A673 (cell line): ENCODE results near the gene ARFGAP1.

Experiments
- EZH2 ChIP-seq: fragments of 200-600 bp; sonication (generic); IDR thresholded peaks from 2 replicates; pipeline ENCODE4 v1.6.1; 2017; ENCODE audit warnings: borderline replicate concordance, low read depth, mild to moderate bottlenecking, mixed read lengths, antibody characterized with exemption, low read length; ENCODE audit not compliant: poor library complexity, severe bottlenecking
- TF ChIP-seq, protein P1 (sequence below): fragments of 300-800, 200-600 bp; sonication (generic); conservative IDR thresholded peaks from 2 replicates; pipeline ENCODE4 v1.5.1; 2017; ENCODE audit warnings: low read depth, mild to moderate bottlenecking, antibody characterized with exemption, low read length, moderate library complexity, mixed read lengths

DNA sequence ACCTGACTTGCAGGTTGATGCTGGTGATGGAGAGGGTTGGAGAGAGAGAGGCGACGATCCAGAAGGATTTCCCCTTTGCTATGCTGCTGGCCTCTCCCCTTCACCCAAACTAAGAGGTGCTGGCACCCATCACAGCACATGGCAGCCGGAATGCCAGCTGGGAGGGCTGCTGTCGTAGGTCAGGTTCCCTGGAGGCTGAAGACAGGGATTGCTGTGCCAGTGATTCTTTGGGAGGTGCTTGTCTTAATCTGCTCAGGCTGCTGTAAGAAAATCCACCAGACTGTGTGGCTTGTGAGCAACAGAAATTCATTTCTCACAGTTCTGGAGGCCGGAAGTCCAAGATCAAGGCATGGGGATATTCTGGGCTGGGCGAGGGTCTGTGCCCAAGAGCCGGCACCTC lies 4.4 kb upstream of the ARFGAP1 start:
- TF ChIP-seq, protein P1, sequence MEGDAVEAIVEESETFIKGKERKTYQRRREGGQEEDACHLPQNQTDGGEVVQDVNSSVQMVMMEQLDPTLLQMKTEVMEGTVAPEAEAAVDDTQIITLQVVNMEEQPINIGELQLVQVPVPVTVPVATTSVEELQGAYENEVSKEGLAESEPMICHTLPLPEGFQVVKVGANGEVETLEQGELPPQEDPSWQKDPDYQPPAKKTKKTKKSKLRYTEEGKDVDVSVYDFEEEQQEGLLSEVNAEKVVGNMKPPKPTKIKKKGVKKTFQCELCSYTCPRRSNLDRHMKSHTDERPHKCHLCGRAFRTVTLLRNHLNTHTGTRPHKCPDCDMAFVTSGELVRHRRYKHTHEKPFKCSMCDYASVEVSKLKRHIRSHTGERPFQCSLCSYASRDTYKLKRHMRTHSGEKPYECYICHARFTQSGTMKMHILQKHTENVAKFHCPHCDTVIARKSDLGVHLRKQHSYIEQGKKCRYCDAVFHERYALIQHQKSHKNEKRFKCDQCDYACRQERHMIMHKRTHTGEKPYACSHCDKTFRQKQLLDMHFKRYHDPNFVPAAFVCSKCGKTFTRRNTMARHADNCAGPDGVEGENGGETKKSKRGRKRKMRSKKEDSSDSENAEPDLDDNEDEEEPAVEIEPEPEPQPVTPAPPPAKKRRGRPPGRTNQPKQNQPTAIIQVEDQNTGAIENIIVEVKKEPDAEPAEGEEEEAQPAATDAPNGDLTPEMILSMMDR = no peak
- no peak for TF ChIP-seq EZH2
